Gastroesophageal sphincter (tissue), 4 donors: Measurements from ENCODE around the gene MUC6. TPM values are rescaled to one million over a fixed set of nuclear protein-coding genes. Genes with fewer than 3 reads are reported as not detected.

ENCODE experiments used
- ATAC-seq: fragments of 150-250 bp; one replicate; pipeline ENCODE4 v1.9.1; 2016; ENCODE audit warnings: mild to moderate bottlenecking, moderate library complexity
- H3K27ac ChIP-seq, 4 donors: fragments of 200-600 bp; sonication (generic) in 3 of 4; 1 replicate in 3 of 4; 2 replicates in 1 of 4; pipeline ENCODE4 v1.5.1; 2016 to 2019
- H3K27me3 ChIP-seq: fragments of 200-600 bp; sonication (generic); one replicate; pipeline ENCODE4 v1.5.1; 2019
- H3K36me3 ChIP-seq, 2 donors: fragments of 200-600 bp; sonication (generic); one replicate each; pipeline ENCODE4 v1.5.1; 2019; ENCODE audit warnings: control low read depth in 1 of 2
- H3K4me1 ChIP-seq, 3 donors: fragments of 200-600 bp; sonication (generic); 1 replicate in 2 of 3; 2 replicates in 1 of 3; pipeline ENCODE4 v1.5.1; 2016 to 2019; ENCODE audit warnings: control low read depth in 2 of 3
- H3K4me3 ChIP-seq, 2 donors: fragments of 200-600 bp; sonication (generic); one replicate each; pipeline ENCODE4 v1.5.1; 2019; ENCODE audit warnings: mild to moderate bottlenecking in 1 of 2, moderate library complexity in 1 of 2
- H3K9me3 ChIP-seq, 3 donors: fragments of 200-600 bp; sonication (generic); one replicate each; pipeline ENCODE4 v1.5.1; 2017 to 2019; ENCODE audit warnings: control low read depth in 2 of 3
- EP300 ChIP-seq: sonication (generic); formaldehyde crosslinking; IDR thresholded peaks from one replicate; pipeline ENCODE4 v1.6.1; 2017; ENCODE audit warnings: antibody characterized with exemption, mild to moderate bottlenecking
- POLR2A ChIP-seq, 2 donors: fragments of 450-650 bp; IDR thresholded peaks; one replicate each; pipeline ENCODE4 v1.6.1; 2017; ENCODE audit warnings: antibody characterized with exemption in 2 of 2, mild to moderate bottlenecking in 2 of 2, moderate library complexity in 1 of 2
- POLR2AphosphoS5 ChIP-seq: sonication (generic); formaldehyde crosslinking; IDR thresholded peaks from one replicate; pipeline ENCODE4 v1.6.1; 2017; ENCODE audit warnings: antibody characterized with exemption
- WGBS, 2 donors: methylation state at CpG; one replicate each; pipeline ENCODE4 v1.1.5; 2018; ENCODE audit warnings: low coverage in 1 of 2; 5-methylcytosine and 5-hydroxymethylcytosine counted together
- total RNA-seq, 4 donors: library from RNA; depleted of rRNA; stranded (reverse); fragments of >200 nt; gene quantifications; one replicate each; pipeline ENCODE4 v1.1.0, GENCODE V29; 2016
- TF ChIP-seq, protein P1 (sequence below), 4 experiments: fragments of 200-600 bp in 2 of 4; fragments of 450-650 bp in 2 of 4; sonication (generic) in 1 of 4; IDR thresholded peaks; one replicate each; pipeline ENCODE4 v1.5.1; 2017 to 2019; ENCODE audit warnings: antibody characterized with exemption in 4 of 4, mild to moderate bottlenecking in 2 of 4, moderate library complexity in 2 of 4

MUC6 gene
- total RNA-seq, 4 donors from 2014 or later: 0.77 TPM; not detected in 3

DNA sequence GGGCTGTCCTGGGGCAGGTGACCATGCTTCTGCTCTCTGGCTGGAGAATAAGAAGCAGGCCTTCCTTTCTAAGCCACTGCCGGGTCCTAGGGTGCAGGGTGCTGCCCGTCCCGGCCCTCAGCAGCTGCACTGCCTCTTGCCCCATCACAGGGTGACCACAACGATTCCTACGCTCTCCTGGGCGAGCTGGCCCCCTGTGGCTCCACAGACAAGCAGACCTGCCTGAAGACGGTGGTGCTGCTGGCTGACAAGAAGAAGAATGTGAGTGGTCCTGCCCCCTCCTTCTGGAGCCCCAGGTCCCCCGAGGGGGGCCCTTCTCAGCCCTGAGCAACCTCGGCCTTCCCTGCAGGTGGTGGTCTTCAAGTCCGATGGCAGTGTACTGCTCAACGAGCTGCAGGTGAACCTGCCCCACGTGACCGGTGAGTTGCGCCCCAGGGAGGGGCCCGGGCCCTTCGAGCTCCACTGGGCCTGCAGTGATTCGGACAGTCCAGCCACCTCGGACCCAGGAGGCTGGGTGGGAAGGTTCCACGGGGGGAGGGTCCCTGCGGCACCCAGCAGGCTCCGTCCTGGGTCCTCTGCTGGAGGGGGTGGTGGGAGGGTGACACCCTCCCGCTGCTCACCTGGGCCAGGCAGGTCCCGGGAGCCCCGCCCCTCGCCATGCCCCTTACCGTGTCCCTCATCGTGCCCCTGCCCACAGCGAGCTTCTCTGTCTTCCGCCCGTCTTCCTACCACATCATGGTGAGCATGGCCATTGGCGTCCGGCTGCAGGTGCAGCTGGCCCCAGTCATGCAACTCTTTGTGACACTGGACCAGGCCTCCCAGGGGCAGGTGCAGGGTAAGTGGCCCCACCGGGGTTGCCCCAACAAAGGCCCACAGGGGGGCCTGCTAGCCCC, 46.5 kb upstream of the MUC6 start:
- Histone ChIP-seq H3K4me1 (no peaks in the 10 kb centered on the region), H3K4me3 (no peak overlapping the region), H3K36me3 (no peaks in the 10 kb centered on the region), H3K27me3 (peaks cover 50% of the 10 kb centered on the region), H3K9me3 (no peaks in the 10 kb centered on the region), H3K27ac (no peak overlapping the region)
- WGBS, 2 donors: no CpG with 5 or more reads among the region's 33 CpGs
- TF ChIP-seq, protein P1, sequence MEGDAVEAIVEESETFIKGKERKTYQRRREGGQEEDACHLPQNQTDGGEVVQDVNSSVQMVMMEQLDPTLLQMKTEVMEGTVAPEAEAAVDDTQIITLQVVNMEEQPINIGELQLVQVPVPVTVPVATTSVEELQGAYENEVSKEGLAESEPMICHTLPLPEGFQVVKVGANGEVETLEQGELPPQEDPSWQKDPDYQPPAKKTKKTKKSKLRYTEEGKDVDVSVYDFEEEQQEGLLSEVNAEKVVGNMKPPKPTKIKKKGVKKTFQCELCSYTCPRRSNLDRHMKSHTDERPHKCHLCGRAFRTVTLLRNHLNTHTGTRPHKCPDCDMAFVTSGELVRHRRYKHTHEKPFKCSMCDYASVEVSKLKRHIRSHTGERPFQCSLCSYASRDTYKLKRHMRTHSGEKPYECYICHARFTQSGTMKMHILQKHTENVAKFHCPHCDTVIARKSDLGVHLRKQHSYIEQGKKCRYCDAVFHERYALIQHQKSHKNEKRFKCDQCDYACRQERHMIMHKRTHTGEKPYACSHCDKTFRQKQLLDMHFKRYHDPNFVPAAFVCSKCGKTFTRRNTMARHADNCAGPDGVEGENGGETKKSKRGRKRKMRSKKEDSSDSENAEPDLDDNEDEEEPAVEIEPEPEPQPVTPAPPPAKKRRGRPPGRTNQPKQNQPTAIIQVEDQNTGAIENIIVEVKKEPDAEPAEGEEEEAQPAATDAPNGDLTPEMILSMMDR (IDR thresholded peaks at IDR 0.05): no peak
- no peak for TF ChIP-seq EP300
- no peak for TF ChIP-seq POLR2AphosphoS5
- TF ChIP-seq POLR2A (IDR thresholded peaks at IDR 0.05): no peak
- ATAC-seq: no peak

DNA sequence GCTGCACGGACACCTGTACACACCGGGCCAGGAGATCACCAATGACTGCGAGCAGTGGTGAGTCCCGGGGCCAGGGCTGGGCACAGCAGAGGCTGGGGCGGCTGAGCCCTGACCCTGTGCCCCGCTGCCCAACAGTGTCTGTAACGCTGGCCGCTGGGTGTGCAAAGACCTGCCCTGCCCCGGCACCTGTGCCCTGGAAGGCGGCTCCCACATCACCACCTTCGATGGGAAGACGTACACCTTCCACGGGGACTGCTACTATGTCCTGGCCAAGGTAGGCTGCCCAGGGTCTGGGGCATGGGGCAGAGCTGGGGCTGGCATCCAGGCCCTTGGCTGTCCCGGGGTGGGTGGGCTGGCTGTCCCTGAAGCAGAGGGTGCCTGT, 45.8 kb upstream of the MUC6 start:
- no CpG with 5 or more reads among the region's 14 CpGs for WGBS, 2 donors
- no peak overlapping the region for H3K27ac ChIP-seq
- TF ChIP-seq, protein P1 (IDR thresholded peaks at IDR 0.05): no peak
- no peak for TF ChIP-seq EP300
- no peak for TF ChIP-seq POLR2A (IDR thresholded peaks at IDR 0.05)
- no peak for TF ChIP-seq POLR2AphosphoS5
- H3K27me3 ChIP-seq: peaks cover 56% of the 10 kb centered on the region
- no peak for ATAC-seq
- H3K4me3 ChIP-seq: no peak overlapping the region
- H3K36me3 ChIP-seq: no peaks in the 10 kb centered on the region
- H3K4me1 ChIP-seq: no peaks in the 10 kb centered on the region
- no peaks in the 10 kb centered on the region for H3K9me3 ChIP-seq

GRCh38 chr11:1081601-1082311, 45.2 kb upstream of the MUC6 start:
- Histone ChIP-seq H3K27ac (no peak overlapping the region), H3K36me3 (no peaks in the 10 kb centered on the region), H3K4me3 (no peak overlapping the region), H3K9me3 (no peaks in the 10 kb centered on the region), H3K27me3 (peaks cover 62% of the 10 kb centered on the region), H3K4me1 (no peaks in the 10 kb centered on the region)
- TF ChIP-seq POLR2A (IDR thresholded peaks at IDR 0.05) (no peak), EP300 (no peak), POLR2AphosphoS5 (no peak)
- TF ChIP-seq, protein P1 (IDR thresholded peaks at IDR 0.05): no peak
- WGBS, 2 donors: no CpG with 5 or more reads among the region's 33 CpGs
- no peak for ATAC-seq

DNA sequence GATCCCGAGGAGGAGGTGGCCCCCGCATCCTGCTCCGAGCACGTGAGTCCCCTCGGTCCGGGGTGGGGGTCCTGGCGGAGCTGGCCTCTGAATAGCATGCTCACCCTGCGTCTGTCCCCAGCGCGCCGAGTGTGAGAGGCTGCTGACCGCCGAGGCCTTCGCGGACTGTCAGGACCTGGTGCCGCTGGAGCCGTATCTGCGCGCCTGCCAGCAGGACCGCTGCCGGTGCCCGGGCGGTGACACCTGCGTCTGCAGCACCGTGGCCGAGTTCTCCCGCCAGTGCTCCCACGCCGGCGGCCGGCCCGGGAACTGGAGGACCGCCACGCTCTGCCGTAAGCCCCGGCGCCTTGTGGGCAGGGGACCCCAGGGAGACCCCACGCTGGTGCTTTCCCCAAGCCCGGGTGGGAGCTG, 41.7 kb upstream of the MUC6 start:
- Histone ChIP-seq H3K36me3 (no peaks in the 10 kb centered on the region), H3K9me3 (no peaks in the 10 kb centered on the region), H3K27me3 (peaks cover 63% of the 10 kb centered on the region), H3K4me3 (no peak overlapping the region), H3K27ac (no peak overlapping the region), H3K4me1 (no peaks in the 10 kb centered on the region)
- ATAC-seq: no peak
- no peak for TF ChIP-seq POLR2AphosphoS5
- TF ChIP-seq EP300: no peak
- TF ChIP-seq, protein P1 (IDR thresholded peaks at IDR 0.05): no peak
- no peak for TF ChIP-seq POLR2A (IDR thresholded peaks at IDR 0.05)
- no CpG with 5 or more reads among the region's 39 CpGs for WGBS, 2 donors
